Measurements from ENCODE around the gene PNPO.
"Not testable (repeated sequence)": the region's sequence is repeated elsewhere in the genome, so short reads cannot be mapped to it uniquely, and the experiment has no call there.

Gene PNPO

GRCh38 chr17:47980541-47980940 is 39.2 kb downstream of the PNPO start:
- no peak for DNase-seq

DNA sequence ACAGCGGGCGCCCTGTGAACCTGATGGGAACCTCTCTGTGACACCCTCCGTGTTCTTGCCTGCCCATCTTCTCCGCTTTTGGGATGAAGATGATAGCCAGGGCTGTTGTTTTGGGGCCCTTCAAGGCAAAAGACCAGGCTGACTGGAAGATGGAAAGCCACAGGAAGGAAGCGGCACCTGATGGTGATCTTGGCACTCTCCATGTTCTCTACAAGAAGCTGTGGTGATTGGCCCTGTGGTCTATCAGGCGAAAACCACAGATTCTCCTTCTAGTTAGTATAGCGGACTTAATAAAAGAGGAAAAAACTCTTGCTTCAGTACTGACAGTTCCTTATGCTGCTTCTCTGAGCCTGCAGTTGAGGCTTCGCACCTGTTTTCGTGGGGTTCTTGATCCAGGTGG is 40.1 kb downstream of the PNPO start:
- DNase-seq = no peak

DNA sequence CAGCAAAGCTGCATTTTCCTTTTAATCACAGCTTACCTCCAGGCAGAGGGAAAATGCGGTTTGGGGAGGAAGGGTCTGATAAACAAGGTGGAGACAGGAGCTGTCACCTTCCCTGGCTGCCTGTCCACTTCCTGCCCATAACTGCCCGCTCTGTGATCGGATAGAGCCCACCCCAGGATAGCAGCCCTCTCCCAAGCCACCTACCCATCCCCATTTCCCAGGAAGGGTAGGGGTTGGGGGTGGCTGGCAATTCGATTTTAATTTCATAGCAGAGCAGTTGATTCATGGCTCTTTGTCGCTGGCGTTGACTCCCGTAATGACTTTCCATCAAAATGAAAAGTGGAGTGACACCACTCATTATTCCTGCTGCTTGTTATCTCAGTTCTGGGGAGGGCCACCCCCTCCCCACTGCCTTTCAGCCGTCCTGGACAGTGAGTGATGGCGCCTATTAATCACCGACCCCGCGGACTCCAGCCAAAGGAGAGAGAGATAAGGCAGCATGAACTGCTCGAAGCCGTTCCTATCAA is 40.8 kb downstream of the PNPO start:
- no peak for DNase-seq

DNA sequence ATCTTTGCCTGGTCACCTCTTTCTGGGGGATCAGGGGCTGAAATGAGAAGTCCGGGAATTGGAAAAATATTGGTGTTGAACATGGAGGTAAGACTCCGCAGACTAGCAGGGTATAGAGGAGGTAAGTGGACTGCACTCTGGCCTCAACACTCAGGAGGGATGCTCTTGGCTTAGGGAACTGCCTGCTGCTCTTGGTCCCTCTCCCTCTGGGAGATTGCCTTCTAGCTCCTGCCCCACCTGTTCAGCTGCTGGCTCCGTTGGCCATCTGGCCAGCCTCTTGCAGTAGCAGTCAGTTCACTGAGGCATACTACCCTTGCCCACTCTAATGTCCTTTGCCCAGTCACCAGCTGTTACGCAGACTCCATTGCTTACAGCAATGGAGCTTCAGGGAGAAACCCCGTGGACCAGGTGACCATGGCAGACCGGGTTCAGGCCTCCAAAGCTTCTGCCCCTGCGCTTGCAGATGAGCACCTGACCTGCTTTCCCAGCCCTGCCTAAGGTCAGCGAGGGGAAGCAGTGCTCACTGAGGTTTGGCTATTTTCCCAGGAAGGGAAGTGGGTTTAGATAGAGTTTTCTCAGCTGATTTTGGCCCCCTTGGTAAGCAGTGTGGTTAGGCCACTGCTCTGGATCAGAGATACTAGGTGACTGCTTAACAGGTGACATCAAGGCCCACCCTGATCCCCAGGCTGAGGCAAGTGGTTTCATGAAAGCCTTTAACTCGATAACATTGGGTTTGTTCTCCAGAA is 41.4 kb downstream of the PNPO start:
- DNase-seq = no peak

GRCh38 chr17:47983492-47984223 is 42.3 kb downstream of the PNPO start:
- DNase-seq = no peak

- no peak for DNase-seq
Measured at GRCh38 chr17:47986520-47986919, 45.1 kb downstream of the PNPO start.

DNA sequence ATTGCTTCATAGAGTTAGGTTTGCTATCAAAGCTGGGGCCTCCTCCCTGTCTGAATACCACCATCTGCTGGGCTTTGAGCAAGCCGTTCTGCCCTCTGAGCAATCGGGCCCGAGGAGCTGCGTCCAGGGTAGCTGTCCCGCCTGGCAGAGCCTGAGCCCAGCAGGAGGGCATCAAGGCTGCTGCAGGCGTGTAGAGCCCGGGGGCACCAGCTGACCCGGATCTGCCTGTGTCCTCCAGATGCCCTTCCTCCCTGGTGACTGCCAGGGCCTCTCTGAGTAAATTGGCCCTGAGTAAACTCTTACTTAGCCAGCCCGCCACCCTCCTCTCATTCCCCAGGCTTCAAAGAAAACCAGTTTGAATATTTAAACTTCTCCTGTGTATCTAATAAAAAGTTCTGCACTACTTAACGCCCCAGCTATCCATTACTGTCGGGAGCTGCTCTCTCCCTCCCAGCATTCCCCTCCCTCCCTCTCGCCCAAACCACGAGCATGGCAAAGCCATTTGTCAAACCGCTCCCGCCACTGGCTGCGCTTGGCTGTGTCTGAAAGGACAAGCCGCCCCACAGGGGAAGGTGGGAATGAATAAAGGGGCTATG is 46.0 kb downstream of the PNPO start:
- DNase-seq = no peak

DNA sequence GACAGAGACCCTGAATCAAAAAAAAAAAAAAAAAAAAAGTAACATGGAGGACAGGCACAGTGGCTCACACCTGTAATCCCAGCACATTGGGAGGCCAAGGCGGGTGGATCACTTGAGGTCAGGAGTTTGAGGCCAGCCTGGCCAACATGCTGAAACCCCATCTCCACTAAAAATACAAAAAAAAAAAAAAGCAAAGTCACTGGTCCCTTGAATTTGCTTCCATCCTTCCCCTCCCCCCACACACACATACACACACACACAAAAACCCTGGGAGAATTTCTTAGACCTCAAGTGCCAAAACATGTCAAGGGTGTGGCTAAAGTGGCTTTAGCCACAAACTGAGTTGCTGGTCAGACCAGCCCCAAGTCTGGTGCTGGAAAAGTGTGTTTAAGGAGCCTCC is 47.1 kb downstream of the PNPO start:
- not testable (repeated sequence) for DNase-seq

DNA sequence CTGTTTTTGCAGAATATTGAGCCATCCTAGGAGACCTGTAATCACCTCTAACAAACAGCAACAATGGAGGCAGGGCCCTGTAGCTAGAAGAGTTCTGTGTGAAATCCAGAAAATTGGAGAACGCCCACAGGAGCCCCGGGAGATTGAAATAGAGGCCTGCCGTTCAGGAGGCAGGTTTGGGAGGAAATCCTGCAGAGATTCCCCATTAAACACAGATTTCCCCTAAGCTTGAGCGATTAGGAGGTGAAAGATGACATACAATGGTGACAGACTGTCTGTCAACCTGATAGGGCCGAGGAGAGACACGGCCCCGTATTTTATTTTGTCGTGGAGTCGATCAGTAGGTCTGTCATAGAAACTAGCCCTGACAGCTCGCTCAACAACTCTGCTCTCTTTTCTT is 47.8 kb downstream of the PNPO start:
- no peak for DNase-seq

- no peak for DNase-seq
Measured at GRCh38 chr17:47989700-47990099, 48.3 kb downstream of the PNPO start.

DNA sequence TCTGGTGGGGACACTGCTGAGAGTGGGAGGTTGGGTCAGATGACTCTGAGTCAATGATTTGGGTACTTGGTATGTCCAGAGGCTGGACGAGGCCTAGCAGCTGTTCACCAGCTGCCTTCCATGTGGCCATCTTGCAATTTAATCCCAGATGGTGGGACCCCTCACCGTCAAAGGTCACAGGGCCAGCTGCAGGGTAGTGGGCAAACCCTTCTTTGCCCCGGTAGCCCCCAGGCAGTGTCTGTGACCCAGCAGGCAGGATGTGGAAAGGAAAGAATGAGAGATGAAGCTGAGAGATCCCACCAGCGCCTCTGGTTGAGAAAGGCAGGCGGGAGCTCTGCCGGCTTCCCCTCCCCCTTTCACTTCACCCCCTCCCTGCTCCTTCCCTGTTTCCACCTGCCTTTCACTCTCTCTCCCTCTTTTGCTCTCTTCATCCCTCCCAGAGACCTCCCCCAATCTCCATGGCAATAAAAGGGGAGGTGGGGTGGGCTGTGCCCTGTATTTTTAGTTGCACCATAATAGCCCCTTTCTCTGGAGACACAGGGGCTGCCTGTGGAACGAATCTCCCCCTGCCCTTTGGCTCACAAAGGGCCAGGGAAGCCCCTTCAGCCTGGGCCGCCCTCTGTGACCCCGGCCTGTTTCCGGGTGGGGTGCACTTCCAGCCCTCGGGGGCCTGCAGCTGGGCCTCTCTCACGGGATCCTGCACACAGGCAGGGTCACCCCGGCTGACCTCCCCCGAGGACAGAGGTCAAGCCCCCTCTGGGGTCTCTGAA is 49.8 kb downstream of the PNPO start:
- no peak for DNase-seq

DNA sequence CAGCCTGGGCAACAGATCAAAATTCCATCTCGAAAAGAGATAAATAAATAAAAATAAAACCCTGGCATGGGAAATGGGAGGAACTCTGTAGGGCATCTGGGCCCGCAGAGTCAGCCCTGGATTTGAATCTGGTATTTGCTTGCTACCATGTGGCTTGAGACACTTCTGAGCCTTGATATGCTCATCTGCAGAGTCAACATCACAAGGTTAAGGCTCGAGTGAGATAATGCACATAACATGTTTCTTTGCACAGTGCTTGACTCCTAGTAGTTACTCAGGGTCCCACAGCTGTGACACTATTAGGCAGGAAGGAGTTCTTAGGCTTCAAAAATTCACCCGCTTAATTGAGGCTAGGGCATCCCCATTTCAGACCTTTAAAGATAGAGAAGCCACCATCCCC is 50.8 kb downstream of the PNPO start:
- no peak for DNase-seq

DNA sequence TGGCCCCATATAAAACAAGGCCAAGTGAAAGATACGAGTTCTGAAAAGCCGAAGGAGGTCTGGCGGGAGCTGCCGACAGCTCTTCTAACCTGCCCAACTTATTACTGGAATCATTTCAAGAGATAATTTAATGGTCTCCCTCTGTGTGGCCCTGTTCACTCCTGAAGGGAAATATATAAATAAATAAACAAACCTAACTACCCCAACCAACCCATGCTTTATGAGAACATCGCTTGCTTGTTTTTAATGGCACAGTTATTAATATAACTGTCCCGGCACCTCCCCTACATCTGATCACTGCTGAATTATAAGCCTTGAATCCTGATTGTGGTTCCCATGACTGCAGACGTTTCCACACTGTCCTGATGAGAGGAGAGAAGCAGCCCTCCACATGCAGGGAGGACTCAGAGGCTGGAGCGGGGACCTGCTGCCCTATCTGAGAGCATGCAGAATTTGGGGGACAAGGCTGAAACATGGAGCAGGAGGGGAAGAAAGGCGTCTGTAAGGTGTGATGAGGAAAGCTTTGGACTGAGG is 51.7 kb downstream of the PNPO start:
- no peak for DNase-seq

- no peak for DNase-seq
Measured at GRCh38 chr17:47993964-47994363, 52.6 kb downstream of the PNPO start.

GRCh38 chr17:47994724-47995123 is 53.4 kb downstream of the PNPO start:
- no peak for DNase-seq

DNA sequence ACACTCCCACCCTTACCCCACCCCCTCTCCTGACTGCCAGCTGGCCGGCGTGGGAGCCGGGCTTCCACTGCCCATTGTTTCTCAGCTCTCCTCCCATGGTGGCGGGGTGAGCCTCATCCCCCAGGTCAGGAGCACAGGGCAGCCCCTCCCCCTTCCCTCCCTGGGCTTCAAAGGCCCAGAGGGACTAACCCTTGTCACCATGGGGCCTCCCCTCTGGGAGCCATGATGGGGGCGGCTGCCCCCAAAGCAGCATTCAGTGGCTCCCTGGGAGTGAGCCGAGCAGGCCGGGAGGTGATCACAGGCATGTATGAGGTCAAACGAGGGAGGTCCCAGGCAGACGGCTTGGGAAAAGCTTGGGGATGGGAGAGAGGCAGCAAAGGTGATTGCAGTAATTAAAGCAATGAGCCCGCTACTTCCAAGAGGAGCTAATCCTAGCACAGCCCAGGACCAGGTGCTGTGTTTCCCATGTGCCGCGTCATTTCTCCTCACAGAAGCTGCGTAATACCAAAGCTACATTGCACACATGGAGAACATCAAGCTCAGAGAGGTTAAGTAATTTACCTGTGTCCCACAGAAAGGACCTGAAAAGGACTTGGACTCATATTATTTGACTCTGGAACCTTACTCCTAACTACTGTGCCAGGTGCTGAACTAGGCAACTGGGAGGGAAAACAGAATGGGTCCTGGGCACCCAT is 54.0 kb downstream of the PNPO start:
- no peak for DNase-seq

GRCh38 chr17:47996201-47996600 is 54.8 kb downstream of the PNPO start:
- no peak for DNase-seq

DNA sequence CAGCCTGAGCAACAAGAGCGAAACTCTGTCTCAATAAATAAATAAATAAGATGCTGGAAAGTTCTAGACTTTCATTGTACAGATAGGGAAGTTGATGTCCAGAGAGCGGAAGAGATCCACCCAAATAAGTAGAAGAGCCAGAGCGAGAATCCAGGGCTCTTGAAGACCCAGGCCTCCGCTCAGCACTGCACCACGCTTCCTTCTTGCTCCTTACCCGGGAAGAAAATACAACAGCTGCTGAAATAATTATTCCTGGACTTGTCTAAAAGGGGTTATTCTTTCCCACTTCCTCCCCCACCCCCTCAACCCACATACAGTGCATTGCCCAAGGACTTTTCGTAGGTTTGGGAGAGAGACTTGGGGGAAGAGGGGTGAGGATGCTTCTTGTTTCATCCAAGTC is 56.2 kb downstream of the PNPO start:
- no peak for DNase-seq

GRCh38 chr17:47998044-47998443 is 56.7 kb downstream of the PNPO start:
- DNase-seq = no peak

All from activated T-cell treated with anti-CD3 and anti-CD28 coated beads for 4 hours (primary cell).